ENCODE measurements around the gene PDIK1L.

The PDIK1L gene

GRCh38 chr1:26111530-26112406 is at the start of gene PDIK1L:
Gene PDIK1L (plus strand): TSS chr1:26111824. CDS start chr1:26114309, 2,485 bp downstream.
- peak; percentile 66 for DNase-seq

GRCh38 chr1:26064553-26064952 is 47.1 kb upstream of the PDIK1L start:
- DNase-seq, result no peak

GRCh38 chr1:26066160-26066559 is 45.5 kb upstream of the PDIK1L start:
- no peak for DNase-seq

GRCh38 chr1:26066857-26067256 is 44.8 kb upstream of the PDIK1L start:
- no peak for DNase-seq

- DNase-seq, result no peak
Measured at GRCh38 chr1:26067432-26067911, 44.2 kb upstream of the PDIK1L start, which contains the start of gene TRIM63. Gene TRIM63 (minus strand): TSS chr1:26067630. CDS start chr1:26067494, 136 bp downstream.

- no peak for DNase-seq
Measured at GRCh38 chr1:26069941-26070295, 41.7 kb upstream of the PDIK1L start.

GRCh38 chr1:26070296-26070962 is 41.2 kb upstream of the PDIK1L start:
- no peak for DNase-seq

- no peak for DNase-seq
Measured at GRCh38 chr1:26070963-26071342, 40.7 kb upstream of the PDIK1L start.

GRCh38 chr1:26072305-26072704 is 39.3 kb upstream of the PDIK1L start:
- no peak for DNase-seq

GRCh38 chr1:26075421-26076144 is 36.0 kb upstream of the PDIK1L start:
- no peak for DNase-seq

- no peak for DNase-seq
Measured at GRCh38 chr1:26077524-26077923, 34.1 kb upstream of the PDIK1L start.

GRCh38 chr1:26078286-26079177 is 33.1 kb upstream of the PDIK1L start:
- DNase-seq, result no peak

- no peak for DNase-seq
Measured at GRCh38 chr1:26079178-26079563, 32.5 kb upstream of the PDIK1L start.

GRCh38 chr1:26079960-26080814 is 31.4 kb upstream of the PDIK1L start:
- DNase-seq, result no peak

- no peak for DNase-seq
Measured at GRCh38 chr1:26081267-26082019, 30.2 kb upstream of the PDIK1L start.

GRCh38 chr1:26082020-26082350 is 29.6 kb upstream of the PDIK1L start:
- no peak for DNase-seq

- no peak for DNase-seq
Measured at GRCh38 chr1:26083208-26083607, 28.4 kb upstream of the PDIK1L start.

GRCh38 chr1:26084091-26084561 is 27.5 kb upstream of the PDIK1L start:
- no peak for DNase-seq

GRCh38 chr1:26084844-26085243 is 26.8 kb upstream of the PDIK1L start:
- no peak for DNase-seq

- no peak for DNase-seq
Measured at GRCh38 chr1:26089125-26089524, 22.5 kb upstream of the PDIK1L start.

- no peak for DNase-seq
Measured at GRCh38 chr1:26090893-26091292, 20.7 kb upstream of the PDIK1L start.
